NCI-H2196 treated with DMSO at 0.1 percent for 48 hours (cell line): ENCODE measurements around the gene RNF11.
A peak's percentile ranks its signal among the peaks of the same experiment; 100 is the strongest.
"Not testable (repeated sequence)": the region's sequence is repeated elsewhere in the genome, so short reads cannot be mapped to it uniquely, and the experiment has no call there.

Experiments used
- DNase-seq: peaks from one replicate; lab custom pipeline; 2025; ENCODE audit not compliant: unreplicated experiment; lab: John Stamatoyannopoulos, UW

Gene RNF11

DNA sequence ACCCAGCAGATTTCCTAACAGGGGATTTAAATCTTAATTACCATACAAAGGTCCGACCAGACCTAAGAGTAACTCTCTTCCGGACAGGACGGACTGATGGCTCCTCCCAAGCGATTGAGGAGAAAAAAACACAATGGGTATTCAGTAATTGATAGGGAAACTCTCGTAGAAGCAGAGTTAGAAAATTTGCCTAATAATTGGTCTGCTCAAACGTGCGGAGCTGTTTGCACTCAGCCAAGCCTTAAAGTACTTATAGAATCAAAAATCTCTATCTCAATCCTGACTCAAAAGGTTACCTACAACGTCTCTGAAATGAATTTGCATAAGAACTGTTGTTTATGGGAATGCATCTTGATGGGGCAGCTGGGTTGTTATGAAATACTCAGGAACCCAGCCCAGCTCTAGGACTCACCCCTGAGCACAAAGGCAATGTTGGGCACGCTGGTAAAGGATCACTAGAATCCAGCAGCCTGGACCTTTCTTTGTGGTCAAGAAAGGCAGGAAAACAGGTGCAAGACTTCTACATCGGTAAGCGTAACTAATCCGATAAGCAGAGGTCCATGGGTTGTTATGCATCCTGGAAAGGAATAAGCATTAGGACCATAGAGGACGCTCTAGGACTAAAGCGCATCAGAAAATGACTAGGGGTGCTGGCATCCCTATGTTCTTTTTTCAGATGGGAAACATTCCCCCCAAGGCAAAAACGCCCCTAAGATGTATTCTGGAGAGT lies 8.7 kb upstream of the RNF11 start:
- DNase-seq = not testable (repeated sequence)

DNA sequence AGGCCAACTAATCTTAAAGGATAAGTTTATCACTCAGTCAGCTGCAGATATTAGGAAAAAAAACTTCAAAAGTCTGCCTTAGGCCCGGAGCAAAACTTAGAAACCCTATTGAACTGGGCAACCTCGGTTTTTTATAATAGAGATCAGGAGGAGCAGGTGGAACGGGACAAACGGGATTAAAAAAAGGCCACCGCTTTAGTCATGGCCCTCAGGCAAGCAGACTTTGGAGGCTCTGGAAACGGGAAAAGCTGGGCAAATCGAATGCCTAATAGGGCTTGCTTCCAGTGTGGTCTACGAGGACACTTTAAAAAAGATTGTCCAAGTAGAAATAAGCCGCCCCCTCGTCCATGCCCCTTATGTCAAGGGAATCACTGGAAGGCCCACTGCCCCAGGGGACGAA lies 7.6 kb upstream of the RNF11 start:
- not testable (repeated sequence) for DNase-seq

GRCh38 chr1:51230501-51231078 lies 5.5 kb upstream of the RNF11 start:
- no peak for DNase-seq

GRCh38 chr1:51231120-51231519 lies 5.0 kb upstream of the RNF11 start:
- DNase-seq = no peak

DNA sequence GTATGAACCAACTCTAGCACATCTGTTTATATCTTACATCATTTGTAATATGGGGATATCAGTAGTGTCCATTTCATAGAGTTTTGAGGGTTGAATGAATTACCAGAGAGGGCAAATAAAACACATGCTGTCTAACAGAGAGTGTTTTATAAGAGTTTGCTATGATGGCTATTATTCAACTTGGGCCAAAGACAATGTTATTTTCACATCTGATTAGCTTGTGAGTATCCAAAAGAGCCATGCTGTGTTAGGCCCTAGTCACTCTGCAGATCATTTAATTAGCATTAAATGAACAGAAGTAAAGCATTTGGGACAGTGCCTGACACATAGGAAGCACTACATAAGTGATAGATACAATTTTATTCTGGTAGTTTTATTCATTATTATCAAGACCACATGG lies 4.2 kb upstream of the RNF11 start:
- no peak for DNase-seq

DNA sequence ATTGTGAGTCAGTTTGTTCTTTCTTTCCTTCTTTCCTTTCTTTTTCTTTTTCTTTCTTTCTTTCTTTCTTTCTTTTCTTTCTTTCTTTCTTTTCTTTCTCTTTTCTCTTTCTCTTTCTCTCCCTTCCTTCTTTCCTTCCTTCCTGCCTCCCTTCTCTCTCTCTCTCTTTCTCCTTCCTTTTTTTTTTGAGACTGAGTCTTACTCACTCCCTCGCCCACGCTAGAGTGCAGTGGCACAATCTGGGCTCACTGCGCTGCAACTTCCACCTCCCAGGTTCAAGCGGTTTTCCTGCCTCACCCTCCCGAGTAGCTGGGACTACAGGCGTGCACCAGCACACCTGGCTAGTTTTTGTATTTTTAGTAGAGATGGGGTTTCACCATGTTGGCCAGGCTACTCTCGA lies 1.8 kb upstream of the RNF11 start:
- DNase-seq = not testable (repeated sequence)

DNA sequence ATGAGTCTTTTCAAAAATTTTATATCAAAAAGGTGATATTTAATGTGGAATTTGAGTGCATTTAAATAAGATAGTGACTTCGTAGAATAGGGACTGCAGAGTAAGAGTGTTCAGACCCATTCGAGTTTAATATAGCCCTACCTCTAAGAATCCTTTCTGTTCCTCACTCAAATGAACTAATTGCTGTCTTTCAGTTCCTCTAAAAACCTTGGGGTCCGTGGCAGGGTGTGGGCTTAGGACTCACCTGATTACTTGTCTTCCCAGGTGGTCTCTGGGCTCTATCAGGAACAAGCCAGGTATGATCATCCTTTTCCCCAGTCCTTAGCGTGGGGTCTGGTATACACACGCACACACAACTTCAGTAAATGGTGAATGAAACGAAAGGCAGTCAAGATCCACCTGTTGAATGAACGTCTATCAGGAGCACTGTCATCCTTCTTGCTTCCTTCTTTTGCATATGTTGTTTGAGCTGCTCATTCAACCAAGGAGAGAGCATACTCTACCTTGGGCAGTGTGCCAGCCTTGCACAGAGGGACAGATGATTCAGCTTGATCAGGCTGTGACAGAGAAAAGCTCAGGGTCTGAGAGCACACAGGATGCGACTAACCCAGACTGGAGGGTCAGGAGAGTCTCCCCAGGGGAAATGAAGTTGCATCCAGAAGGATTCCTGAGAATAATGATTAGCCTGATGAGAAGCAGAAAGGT lies 1.2 kb upstream of the RNF11 start:
- peak; percentile 41 for DNase-seq

- DNase-seq = no peak
Measured at GRCh38 chr1:51236531-51237350, 668 bp downstream of the RNF11 start.

DNA sequence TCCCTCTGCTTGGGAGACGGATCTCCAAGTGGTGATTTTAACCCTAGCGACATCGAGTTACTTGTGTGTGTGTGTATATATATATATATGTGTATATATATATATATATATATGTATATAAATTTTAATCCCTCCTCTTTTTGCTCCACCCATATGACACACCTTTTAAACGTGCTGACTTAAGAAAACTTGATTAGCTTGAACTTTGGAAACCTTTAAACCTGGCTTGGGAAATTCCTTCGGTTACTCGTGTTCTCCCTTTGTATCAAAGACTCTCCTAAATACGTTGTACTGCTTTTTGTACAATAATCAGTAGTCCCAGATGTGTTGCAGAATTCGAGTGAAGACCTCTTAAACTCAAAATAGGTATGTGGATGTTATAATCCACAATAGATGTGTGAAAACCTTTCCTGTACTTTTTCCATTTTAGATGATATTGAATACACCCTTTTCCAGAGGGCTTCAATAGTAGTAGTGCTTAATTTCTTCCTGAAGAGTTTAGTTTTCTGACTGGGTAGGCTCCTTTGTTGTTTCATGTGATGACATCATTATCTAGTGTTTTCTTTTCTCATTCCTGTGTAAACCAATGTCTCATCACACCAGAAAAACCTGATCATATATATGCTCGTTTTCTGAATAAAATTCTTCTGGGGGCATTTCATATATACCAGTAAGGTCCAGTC lies 1.4 kb downstream of the RNF11 start:
- no peak for DNase-seq

DNA sequence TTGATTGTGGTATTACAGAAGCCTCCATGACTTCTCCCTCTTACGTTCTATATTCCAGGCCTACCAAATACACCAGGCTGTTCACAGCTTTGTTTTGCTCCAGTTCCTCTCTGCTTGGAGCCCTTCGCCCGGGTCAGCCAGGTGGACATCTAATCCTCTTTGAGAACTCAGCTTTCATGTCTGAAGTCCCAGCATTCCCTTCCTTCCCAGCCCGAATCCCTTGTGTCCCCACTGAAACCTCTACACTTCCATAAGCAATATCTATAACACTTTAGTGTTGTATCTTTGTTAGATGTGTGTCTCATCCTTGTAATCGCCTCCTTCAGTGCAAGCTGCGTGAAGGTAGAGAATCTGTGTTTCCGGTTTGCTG lies 1.9 kb downstream of the RNF11 start:
- DNase-seq = no peak

DNA sequence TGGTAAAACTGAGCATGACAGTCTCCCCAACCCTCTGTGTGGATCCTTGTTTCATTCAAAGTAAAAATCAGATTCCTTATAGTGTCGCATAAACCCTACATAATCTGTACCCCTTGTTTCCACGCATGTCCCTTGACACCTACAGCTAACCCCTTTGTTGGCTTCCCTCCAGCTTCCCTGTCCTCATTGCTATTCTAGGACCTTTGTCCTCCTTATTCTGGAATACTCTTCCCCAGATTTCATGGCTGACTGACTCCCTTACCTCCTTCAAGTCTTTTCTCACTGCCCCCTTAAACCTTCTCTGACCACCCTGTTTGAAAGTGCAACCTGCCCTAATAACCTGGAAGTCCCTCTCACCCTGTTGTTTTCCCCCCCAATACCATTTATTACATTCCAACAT lies 4.0 kb downstream of the RNF11 start:
- DNase-seq = no peak

GRCh38 chr1:51241119-51241518 lies 5.0 kb downstream of the RNF11 start:
- no peak for DNase-seq

DNA sequence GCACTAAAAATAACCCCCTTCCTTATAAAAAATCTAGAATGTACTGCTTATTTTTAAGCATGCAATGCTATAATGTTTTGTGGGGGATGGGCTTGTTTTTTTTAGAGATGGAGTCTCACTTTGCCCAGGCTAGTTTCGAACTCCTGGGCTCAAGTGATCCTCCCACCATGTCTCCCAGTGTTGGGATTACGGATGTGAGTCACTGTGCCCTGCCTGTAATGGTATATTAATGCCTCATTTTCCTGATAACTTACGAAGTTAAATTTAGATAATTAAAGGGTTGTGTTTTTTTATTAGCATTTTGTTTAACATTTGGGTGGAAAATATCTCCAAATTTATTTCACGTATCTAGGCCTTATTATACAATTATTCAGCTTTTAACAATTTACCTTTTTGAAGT lies 6.5 kb downstream of the RNF11 start:
- DNase-seq = no peak

DNA sequence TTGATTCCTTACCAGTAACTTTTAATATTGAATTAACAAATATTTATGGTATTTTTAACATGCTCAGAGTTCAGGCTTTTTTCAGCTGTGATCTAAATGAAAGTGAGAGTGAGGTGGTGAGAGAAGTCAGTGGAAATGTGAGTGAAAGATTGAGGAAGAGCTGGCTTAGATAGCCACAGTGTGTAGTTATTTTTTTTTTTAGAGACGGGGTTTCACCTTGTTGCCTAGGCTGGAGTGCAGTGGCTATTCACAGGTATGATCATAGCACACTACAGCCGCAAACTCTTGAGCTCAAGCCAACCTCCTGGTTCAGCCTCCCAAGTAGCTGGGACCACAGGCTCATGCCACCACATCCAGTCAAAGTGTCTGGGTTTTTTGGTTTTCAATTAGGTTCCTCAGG lies 10.9 kb downstream of the RNF11 start:
- no peak for DNase-seq

DNA sequence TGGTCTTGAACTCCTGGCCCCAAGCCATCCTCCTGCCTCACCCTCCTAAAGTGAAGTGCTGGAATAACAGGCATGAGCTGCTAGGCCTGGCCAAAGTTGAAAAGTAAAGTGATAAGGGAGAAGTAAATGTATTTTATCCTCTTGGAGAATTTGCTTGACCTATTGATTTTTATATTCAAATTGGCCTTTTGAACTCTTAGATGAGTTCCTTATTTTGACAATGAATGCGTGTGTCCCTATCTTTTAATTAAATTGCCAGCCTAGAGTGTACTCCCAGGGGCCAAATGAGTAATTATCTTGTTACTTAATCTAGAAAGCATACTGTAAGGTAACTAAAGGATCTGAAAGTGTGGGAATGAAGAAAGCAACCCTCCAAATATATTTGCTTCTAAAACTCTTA lies 11.4 kb downstream of the RNF11 start:
- no peak for DNase-seq

DNA sequence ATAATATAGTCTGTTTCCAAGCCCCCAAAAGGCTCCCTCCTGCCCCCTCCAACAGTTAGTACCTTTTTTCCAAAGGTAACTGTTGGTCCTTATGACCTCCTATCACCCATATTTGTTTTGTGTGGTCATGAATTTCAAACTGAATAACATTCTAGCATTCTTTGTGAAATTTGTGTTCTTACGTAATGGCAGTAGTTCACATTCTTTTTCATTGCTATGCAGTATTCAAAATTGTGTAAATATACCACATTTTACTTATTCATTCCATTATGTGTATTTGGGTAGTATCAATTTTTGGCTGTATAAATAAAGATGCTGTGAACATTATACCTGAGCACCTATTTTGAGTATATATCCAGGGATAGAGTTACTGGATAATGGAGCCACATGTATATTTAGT lies 13.4 kb downstream of the RNF11 start:
- DNase-seq = no peak

DNA sequence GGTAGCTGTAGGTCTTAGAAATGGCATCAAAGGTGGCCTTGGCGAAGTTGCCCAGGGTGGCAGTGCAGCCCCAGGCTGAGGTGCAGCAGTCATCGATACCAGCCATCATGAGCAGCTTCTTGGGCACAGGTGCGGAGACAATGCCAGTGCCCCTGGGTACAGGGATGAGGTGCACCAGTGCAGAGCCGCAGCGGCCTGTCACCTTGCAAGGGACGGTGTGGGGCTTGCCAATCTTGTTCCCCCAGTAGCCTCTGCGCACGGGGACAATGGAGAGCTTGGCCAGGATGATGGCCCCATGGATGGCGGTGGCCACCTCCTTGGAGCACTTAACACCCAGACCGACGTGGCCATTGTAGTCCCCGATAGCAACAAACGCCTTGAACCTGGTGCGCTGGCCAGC lies 14.7 kb downstream of the RNF11 start:
- not testable (repeated sequence) for DNase-seq

DNA sequence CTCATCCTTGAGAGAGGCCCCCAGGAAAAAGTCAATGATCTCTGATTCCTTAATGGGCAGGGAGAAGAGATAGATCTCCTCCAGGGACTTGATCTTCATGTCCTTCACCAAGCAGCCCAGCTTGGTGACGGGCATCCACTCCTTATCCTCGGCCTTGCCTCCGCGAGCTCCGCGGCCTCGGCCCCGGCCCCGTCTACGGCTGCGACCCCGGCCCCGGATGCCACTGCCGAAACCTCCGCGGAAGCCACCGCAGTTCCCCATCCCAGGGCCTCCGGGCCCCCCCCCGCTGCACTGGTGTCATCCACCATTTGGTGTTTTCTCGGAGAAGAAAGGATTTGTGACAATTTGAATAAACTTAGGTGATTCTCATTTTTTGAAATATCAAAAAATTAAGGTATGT lies 15.1 kb downstream of the RNF11 start:
- DNase-seq = not testable (repeated sequence)

- no peak for DNase-seq
Measured at GRCh38 chr1:51252366-51252765, 16.3 kb downstream of the RNF11 start.

DNA sequence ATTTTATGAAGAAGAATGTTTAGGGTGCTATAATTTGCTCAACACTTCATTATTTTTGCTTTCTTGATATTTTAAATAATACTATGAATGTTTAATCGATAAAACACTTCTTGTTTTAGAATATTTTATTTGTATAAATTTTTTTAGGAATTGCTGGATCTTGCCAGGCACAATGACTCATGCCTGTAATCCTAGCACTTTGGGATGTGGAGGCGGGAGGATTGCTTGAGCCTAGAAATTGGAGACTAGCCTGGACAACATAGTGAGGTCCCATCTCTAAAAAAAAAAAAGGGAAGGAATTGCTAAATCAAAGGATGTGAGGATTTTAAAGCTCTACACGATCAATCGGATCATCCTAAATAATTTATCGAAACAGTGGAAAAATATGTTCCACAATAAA lies 17.6 kb downstream of the RNF11 start:
- DNase-seq = no peak

DNA sequence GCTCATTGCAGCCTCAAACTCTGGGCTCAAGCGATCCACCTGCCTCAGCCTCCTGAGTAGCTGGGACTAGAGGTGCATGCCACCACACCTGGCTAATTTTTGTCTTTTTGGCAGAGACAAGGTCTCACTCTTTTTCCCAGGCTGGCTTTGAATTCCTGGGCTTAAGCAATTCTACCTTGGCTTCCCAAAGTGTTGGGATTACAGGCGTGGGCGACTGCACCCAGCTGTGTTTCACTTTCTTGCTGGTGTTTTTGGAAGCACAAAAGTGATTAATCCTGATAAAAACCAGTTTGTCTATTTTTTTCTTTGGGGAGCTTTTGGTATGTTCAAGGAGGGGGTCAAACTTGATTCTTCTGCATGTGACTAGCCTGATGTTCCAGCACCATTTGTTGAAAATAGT lies 19.3 kb downstream of the RNF11 start:
- DNase-seq = no peak
